OCI-LY3 (cell line): Measurements from ENCODE around the gene CGREF1.

Source experiments
- CTCF ChIP-seq: fragments of 200-600, 300-600 bp; sonication (generic); IDR thresholded peaks from 2 replicates; pipeline ENCODE4 v1.5.1; 2014; ENCODE audit warnings: antibody characterized with exemption, low read length, low read depth
- EZH2phosphoT487 ChIP-seq: fragments of 200-600 bp; shearing (Covaris generic); IDR thresholded peaks from 2 replicates; pipeline ENCODE4 v1.6.1; 2018; ENCODE audit warnings: antibody characterized with exemption, mixed run types, low read depth

GRCh38 chr2:27158468-27158867 is 39.5 kb upstream of the CGREF1 start:
- no peak for TF ChIP-seq EZH2phosphoT487
- TF ChIP-seq CTCF = no peak
